NB4 (cell line): ENCODE results near the gene PRR5L.

ENCODE experiments used
- CTCF ChIP-seq: IDR thresholded peaks from one replicate; pipeline ENCODE4 v1.5.1; 2012; ENCODE audit warnings: low read depth, low read length
- MAX ChIP-seq: IDR thresholded peaks from 2 replicates; pipeline ENCODE4 v1.6.1; 2011; ENCODE audit warnings: low read depth, low read length
- MYC ChIP-seq: IDR thresholded peaks from 2 replicates; pipeline ENCODE4 v1.6.1; 2011; ENCODE audit warnings: low read depth, low read length
- POLR2A ChIP-seq: IDR thresholded peaks from 2 replicates; pipeline ENCODE4 v1.6.1; 2011; ENCODE audit warnings: mild to moderate bottlenecking; ENCODE audit not compliant: insufficient read length; ENCODE audit errors: extremely low read depth

GRCh38 chr11:36467012-36467411 is 170.9 kb downstream of the PRR5L start:
- TF ChIP-seq CTCF (no peak), MYC (no peak), MAX (no peak), POLR2A (no peak)
